Measurements from ENCODE around the gene ZNF256. TPM values are rescaled to one million over a fixed set of nuclear protein-coding genes. Genes with fewer than 3 reads are reported as not detected.

Gene ZNF256
- 5.4 and 8.6 TPM in 2 replicates for total RNA-seq (2014; rRNA removed; shearing (Covaris generic))

GRCh38 chr19:57947419-57948134 is at the start of gene ZNF256:
Gene ZNF256 (minus strand): TSS chr19:57947706. CDS start chr19:57947474, 232 bp downstream.

GRCh38 chr19:57974434-57974833 is 26.9 kb upstream of the ZNF256 start, which contains the start of gene C19orf18:
Gene C19orf18 (minus strand): TSS chr19:57974534. CDS start chr19:57974432, 102 bp downstream.

GRCh38 chr19:57934820-57935665 is 12.5 kb downstream of the ZNF256 start, which contains the start of gene ZNF418:
Gene ZNF418 (minus strand): TSS chr19:57935402. CDS start chr19:57933822, 1,580 bp downstream.

GRCh38 chr19:57916168-57916995 is 31.1 kb downstream of the ZNF256 start, which contains the start of gene ZNF417:
Gene ZNF417 (minus strand): TSS chr19:57916592. CDS start chr19:57916411, 181 bp downstream.

Other genes starting within 250 kb of the ZNF256 start
- gene ZNF154, start 238.5 kb downstream of the ZNF256 start, total RNA-seq (2014; rRNA removed; shearing (Covaris generic)): 0.03 TPM in 1 of 2 replicates, not detected in the other
- 3.4 and 4.5 TPM in 2 replicates for gene ZNF671, start 220.1 kb downstream of the ZNF256 start, total RNA-seq (2014; rRNA removed; shearing (Covaris generic))
- gene ZNF776, start 200.9 kb downstream of the ZNF256 start, total RNA-seq (2014; rRNA removed; shearing (Covaris generic)): 7.2 and 13.3 TPM in 2 replicates
- gene ZNF586, start 178.0 kb downstream of the ZNF256 start, total RNA-seq (2014; rRNA removed; shearing (Covaris generic)): 16.2 TPM in 2 replicates
- gene ZNF552, start 132.8 kb downstream of the ZNF256 start, total RNA-seq (2014; rRNA removed; shearing (Covaris generic)): 4.9 and 6.2 TPM in 2 replicates
- gene ZNF587B, start 117.4 kb downstream of the ZNF256 start, total RNA-seq (2014; rRNA removed; shearing (Covaris generic)): 32.2 and 37.8 TPM in 2 replicates
- gene ZNF587, start 97.8 kb downstream of the ZNF256 start, total RNA-seq (2014; rRNA removed; shearing (Covaris generic)): 12.9 and 16.9 TPM in 2 replicates
- 26.4 and 28.7 TPM in 2 replicates for gene ZNF814, start 58.7 kb downstream of the ZNF256 start, total RNA-seq (2014; rRNA removed; shearing (Covaris generic))
- gene ZNF417, start 31.1 kb downstream of the ZNF256 start, total RNA-seq (2014; rRNA removed; shearing (Covaris generic)): 8.6 and 12.9 TPM in 2 replicates
- 4.6 and 5.4 TPM in 2 replicates for gene ZNF418, start 12.3 kb downstream of the ZNF256 start, total RNA-seq (2014; rRNA removed; shearing (Covaris generic))
- gene C19orf18, start 26.8 kb upstream of the ZNF256 start, total RNA-seq (2014; rRNA removed; shearing (Covaris generic)): not detected in 2 replicates
- 6.1 and 11.5 TPM in 2 replicates for gene ZNF606, start 55.1 kb upstream of the ZNF256 start, total RNA-seq (2014; rRNA removed; shearing (Covaris generic))
- gene ZSCAN1, start 86.3 kb upstream of the ZNF256 start, total RNA-seq (2014; rRNA removed; shearing (Covaris generic)): not detected in 2 replicates
- 0.34 and 0.56 TPM in 2 replicates for gene ZNF135, start 111.6 kb upstream of the ZNF256 start, total RNA-seq (2014; rRNA removed; shearing (Covaris generic))
- 24.5 and 27.3 TPM in 2 replicates for gene ZSCAN18, start 150.5 kb upstream of the ZNF256 start, total RNA-seq (2014; rRNA removed; shearing (Covaris generic))
- gene ZNF329, start 203.1 kb upstream of the ZNF256 start, total RNA-seq (2014; rRNA removed; shearing (Covaris generic)): 10.2 and 10.9 TPM in 2 replicates
- gene ZNF274, start 235.4 kb upstream of the ZNF256 start, total RNA-seq (2014; rRNA removed; shearing (Covaris generic)): 31.2 and 31.4 TPM in 2 replicates